Kidney epithelial cell (primary cell): ENCODE measurements around the gene SHB. TPM values are rescaled to one million over a fixed set of nuclear protein-coding genes. Genes with fewer than 3 reads are reported as not detected.
A peak's percentile ranks its signal among the peaks of the same experiment; 100 is the strongest.

Experiments used
- DNase-seq: peaks from one replicate; pipeline ENCODE4 v3.0.0-alpha.2; 2010; ENCODE audit warnings: low read depth
- H3K27me3 ChIP-seq: 2 replicates; pipeline ENCODE4 v1.6.0; 2011; ENCODE audit warnings: low read length; ENCODE audit not compliant: control insufficient read depth, insufficient read depth
- H3K36me3 ChIP-seq: 2 replicates; pipeline ENCODE4 v1.5.1; 2011; ENCODE audit warnings: low read length; ENCODE audit not compliant: control insufficient read depth, insufficient read depth
- H3K4me3 ChIP-seq: 2 replicates; pipeline ENCODE4 v1.5.1; 2011; ENCODE audit warnings: low read depth, mild to moderate bottlenecking, control low read depth, low read length
- total RNA-seq: library from RNA; depleted of rRNA; stranded (reverse); fragments of >200 nt; gene quantifications from 2 replicates; pipeline ENCODE4 v1.2.3, GENCODE V29; 2015
- TF ChIP-seq, protein P1 (sequence below): IDR thresholded peaks from 2 replicates; pipeline ENCODE4 v1.5.1; 2011; ENCODE audit warnings: mild to moderate bottlenecking, moderate library complexity, low read length, control low read depth, inconsistent platforms; ENCODE audit not compliant: insufficient read depth, poor library complexity, severe bottlenecking

Gene SHB
- total RNA-seq, 1 donor from 2014 or later = 39.1 TPM

DNA sequence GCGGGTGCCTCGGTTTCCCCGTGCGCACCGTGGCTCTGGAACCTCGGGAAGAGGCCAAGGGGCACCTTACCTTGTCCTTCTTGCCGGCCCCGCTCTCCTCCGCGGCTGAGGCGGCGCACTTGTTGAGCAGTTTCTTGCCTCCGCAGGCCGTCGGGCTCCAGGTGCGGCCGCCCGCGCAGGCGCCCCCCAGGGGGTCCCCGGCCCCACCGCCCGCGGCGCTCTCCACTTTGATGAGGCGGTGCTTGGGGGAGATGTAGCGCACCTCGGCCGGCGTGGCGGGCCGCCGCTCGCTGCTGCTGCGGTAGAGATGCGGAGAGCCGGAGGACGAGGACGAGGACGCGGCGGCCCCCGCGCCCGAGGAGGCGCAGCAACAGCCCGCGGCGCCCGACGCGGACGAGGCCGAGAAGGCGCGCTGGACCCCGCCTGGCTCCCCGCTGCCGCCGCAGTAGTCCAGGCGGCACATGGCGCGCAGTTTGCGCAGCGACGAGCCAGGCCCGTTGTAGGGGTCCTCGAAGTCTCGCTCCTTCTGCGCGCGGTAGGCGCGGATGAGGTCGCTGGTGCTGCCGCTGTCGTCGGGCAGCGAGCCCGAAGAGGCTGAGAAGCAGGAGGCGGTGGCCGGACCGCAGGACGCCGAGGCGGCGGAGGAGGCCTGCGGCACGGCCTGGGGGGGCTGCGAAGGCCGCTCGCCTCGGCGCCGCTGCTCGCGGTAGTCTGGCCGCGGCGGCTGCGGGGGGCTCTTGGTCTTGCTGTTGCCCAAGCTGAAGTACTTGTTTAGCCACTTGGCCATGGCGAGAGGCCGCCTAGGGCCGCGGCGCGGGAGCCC lies 957 bp downstream of the SHB start:
- TF ChIP-seq, protein P1, sequence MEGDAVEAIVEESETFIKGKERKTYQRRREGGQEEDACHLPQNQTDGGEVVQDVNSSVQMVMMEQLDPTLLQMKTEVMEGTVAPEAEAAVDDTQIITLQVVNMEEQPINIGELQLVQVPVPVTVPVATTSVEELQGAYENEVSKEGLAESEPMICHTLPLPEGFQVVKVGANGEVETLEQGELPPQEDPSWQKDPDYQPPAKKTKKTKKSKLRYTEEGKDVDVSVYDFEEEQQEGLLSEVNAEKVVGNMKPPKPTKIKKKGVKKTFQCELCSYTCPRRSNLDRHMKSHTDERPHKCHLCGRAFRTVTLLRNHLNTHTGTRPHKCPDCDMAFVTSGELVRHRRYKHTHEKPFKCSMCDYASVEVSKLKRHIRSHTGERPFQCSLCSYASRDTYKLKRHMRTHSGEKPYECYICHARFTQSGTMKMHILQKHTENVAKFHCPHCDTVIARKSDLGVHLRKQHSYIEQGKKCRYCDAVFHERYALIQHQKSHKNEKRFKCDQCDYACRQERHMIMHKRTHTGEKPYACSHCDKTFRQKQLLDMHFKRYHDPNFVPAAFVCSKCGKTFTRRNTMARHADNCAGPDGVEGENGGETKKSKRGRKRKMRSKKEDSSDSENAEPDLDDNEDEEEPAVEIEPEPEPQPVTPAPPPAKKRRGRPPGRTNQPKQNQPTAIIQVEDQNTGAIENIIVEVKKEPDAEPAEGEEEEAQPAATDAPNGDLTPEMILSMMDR = no peak
- no peak for DNase-seq
- H3K27me3 ChIP-seq = no peaks in the 10 kb centered on the region
- H3K4me3 ChIP-seq = peak overlapping the region; percentile 90
- no peaks in the 10 kb centered on the region for H3K36me3 ChIP-seq

DNA sequence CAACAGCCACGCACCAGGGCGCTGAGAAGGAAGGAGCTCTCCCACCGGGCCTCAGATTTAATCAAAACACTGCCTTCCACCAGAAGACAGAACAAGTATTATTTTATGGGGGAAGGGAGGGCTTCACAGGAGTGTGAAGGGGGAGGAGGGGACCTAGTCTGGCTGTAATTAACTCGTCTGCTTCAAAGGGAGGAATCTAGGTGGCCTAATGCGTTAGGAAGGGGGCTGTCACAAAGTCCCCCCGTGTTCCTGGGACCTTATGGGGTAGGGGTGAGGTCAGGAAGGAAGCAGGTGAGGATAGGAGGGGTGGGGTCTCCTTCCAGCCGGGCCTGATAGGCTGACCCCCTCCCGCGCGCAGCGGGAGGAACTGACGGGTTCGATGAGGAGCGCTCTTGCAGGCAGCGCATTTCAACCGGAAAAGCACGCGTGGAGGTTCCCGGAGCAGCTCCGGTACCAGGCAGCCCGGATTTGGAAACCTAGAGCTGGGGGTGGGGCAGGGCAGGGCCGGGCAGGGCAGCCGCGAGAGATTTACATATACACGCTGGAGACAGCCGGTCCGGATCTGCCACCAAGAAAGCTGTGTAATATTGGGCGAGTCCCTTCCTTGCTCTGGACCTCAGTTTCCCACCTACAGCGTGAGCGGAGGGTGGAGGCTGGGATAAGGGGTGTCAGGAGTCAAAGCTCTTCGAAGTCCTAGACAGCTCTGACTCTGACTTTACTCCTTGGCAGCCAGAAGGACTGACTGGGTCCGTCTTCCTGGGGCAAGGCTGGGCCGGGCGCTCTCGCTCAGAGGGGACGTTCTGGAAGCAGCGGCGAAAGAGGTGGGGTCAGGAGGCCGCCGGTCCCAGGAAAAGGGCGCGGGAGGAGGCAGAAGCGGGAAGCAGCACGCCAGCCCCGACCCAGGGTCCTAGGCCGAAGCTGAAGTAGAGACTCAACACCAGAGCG lies 1.8 kb downstream of the SHB start:
- TF ChIP-seq, protein P1 = no peak

DNA sequence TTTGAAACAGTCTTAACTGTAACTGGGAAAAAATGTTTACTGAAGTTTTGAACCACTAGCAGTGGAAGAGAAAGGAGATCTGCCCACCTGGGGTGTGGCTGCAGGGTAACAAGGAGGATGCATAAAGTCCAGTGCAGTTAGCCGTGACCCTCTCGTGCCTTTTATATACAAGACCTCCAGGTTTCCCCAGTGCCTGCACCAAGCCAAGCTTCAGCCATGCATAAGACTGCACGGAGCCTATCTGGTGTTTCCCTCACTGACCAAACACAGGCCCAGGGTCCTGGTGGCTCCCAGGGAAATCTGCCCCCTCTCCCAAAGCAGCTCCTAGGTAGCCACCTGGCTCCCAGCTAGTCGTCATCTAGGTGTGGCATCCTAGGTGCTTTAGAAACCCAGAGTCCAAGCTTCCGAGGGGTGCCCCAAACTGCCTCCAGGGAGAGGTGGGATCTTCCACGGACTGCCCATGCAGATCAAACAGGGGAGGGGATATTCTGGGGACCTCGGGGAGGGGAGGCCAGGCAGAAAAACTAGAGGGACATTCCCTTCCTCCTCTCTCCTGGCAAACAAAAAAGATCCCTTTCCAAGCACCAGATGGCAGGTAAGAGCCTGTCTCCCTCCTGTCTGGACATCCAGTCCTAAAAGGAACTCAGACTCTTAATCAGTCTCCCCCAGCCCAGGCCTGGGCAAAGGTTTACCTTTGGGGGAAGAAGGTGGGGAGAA lies 2.7 kb downstream of the SHB start:
- Histone ChIP-seq H3K36me3 (peaks cover 2% of the 10 kb centered on the region), H3K4me3 (peak overlapping the region; percentile 90), H3K27me3 (no peaks in the 10 kb centered on the region)
- TF ChIP-seq, protein P1 = peak; percentile 40
- no peak for DNase-seq

More for the DNA sequence above, 1.8 kb downstream of the SHB start:
- Histone ChIP-seq H3K4me3 (peak overlapping the region; percentile 90), H3K36me3 (peaks cover under 1% of the 10 kb centered on the region), H3K27me3 (no peaks in the 10 kb centered on the region)
- DNase-seq = no peak

DNA sequence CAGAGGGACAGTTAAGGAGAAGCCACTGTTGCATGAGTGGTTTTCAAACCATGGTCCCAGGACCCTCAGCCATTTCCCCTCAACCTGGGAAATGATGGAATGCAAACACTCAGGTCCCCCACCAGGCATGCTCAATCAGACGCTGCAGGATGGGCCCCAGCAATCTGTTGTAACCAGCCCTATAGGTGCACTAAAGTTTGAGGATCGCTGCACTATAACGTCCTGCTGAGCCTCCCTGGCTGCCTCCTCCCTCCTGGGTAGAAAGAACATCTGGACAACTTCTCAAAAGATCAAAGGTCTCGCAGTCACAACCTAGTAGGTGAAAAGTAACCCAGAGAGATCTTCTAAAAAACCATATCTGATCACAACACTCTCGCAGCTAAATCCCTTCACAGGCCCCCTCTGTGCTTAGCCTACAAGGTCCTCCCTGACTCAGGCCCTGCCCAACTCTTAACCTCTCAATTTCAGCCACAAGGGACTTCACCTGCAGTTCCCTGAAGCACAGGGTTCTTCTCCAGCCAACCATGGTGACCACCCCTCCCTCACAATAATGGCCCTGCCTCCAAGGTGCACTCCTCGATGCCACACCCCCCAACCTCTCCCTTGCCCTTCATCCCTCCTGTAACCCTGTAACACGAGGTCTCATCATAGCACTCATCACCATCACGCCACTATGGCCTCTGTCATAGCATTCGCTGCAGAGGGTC lies 3.5 kb downstream of the SHB start:
- H3K27me3 ChIP-seq = no peaks in the 10 kb centered on the region
- no peak for DNase-seq
- H3K36me3 ChIP-seq = peaks cover 2% of the 10 kb centered on the region
- TF ChIP-seq, protein P1 = no peak
- H3K4me3 ChIP-seq = peak overlapping the region; percentile 19

DNA sequence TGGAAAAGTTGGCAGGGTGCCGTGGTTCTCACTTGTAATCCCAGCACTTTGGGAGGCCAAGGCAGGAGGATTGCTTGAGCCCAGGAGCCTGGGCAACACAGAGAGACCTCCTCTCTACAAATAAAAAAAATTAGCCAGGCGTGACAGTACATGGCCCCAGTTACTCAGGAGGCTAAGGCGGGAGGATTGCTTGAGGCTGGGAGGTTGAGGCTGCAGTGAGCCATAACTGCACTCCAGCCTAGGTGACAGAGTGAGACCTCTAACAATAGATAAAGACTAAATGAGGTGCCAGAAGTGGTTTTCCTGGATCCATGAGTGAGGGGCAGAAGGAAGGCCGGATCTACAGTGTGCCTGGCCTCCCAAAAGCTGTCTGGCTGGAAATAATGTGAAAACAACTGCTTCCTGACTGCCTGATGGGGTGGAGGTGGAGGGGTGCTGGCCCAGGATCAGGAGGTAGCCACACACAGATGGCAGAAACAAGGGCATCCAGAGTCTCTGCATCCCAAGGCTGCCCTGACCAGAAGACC lies 4.1 kb downstream of the SHB start:
- TF ChIP-seq, protein P1 = no peak
- DNase-seq = no peak
- Histone ChIP-seq H3K36me3 (peaks cover 2% of the 10 kb centered on the region), H3K27me3 (no peaks in the 10 kb centered on the region), H3K4me3 (no peak overlapping the region)
